Measurements from ENCODE around the gene ZNF276. TPM values are rescaled to one million over a fixed set of nuclear protein-coding genes. Genes with fewer than 3 reads are reported as not detected.
A peak's percentile ranks its signal among the peaks of the same experiment; 100 is the strongest.

Gene ZNF276
- total and polyA plus RNA-seq, 2 of the 8 experiments (the other 6 are each of a cell fraction or from before 2014, with no cell fraction given): 6.4 to 9.3 TPM

DNA sequence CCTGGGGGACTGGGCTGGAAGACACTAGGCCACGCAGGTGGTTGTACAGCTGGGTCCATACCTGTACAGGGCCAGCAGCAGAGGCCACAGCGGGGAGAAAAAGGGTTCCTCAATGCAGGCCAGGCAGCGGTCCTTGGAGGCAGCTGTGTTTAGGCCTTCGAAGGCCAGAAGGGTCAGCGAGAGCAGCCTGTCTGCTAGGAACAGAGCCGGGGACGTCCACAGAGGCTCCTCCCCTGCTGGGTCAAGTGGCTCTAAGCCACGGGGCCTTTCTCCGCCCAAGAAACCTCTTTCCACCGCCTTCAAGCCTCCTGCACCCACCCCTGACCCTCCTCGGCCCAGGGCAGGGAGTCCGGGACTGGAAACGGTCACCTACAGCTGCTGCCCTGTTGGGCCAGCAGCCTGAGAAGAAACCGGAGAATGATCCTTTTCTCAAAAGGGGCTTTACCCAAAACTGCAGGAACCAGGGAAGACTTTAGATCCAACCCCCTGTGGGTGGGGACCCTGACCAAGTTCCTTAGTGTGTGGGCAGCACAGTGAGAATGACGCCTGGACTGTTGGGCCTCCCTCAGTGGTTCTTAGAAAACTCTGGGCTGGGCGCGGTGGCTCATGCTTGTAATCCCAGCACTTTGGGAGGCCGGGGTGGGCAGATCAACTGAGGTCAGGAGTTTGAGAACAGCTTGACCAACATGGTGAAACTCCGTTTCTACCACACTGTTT is 11.5 kb upstream of the ZNF276 start:
- no peak overlapping the region for H2AFZ ChIP-seq (ENCODE audit: low read length)
- no peaks in the 10 kb centered on the region for H3K9me3 ChIP-seq (ENCODE audit: insufficient read depth in 2 of 2, low read depth in 1 of 2, low read length in 1 of 2)
- H3K23ac ChIP-seq (ENCODE audit: insufficient read length): no peak overlapping the region
- H3K4ac ChIP-seq (replicated peaks; ENCODE audit: insufficient read length, low read depth, low read length): no peak overlapping the region
- H3K14ac ChIP-seq (ENCODE audit: insufficient read length): no peak overlapping the region
- peaks cover 0 to 6% (median 3%) of the 10 kb centered on the region in 4 experiments; a peak in 2 of 8 replicates for H3K36me3 ChIP-seq (ENCODE audit: control insufficient read depth in 2 of 4, insufficient read depth in 4 of 4, low read length in 3 of 4)
- H4K91ac ChIP-seq (replicated peaks; ENCODE audit: insufficient read length, low read length): peak overlapping the region; percentile 15
- ChIA-PET POLR2A (ENCODE audit: partially characterized antibody) (interaction anchor here (0.5 to 16.7 kb wide), 8 partner anchors 7 to 112 kb away, joined by 3 to 193 read pairs (median 6); partner anchors contain the start of genes CDK10 and VPS9D1), CTCF (ENCODE audit: partially characterized antibody) (interaction anchor here (1.0 to 7.2 kb wide), 8 partner anchors 10 to 151 kb away, joined by 3 to 69 read pairs (median 6); partner anchors contain the start of gene SPATA2L)
- H3K4me1 ChIP-seq (replicated peaks in 1 of 4; ENCODE audit: control insufficient read depth in 3 of 4, insufficient read depth in 4 of 4, low read length in 3 of 4): peaks cover 0 to 18% (median 13%) of the 10 kb centered on the region in 4 experiments; a peak in 6 of 7 replicates
- no peak overlapping the region for H2BK20ac ChIP-seq (ENCODE audit: low read length)
- H4K5ac ChIP-seq (ENCODE audit: insufficient read length, low read depth, low read length): no peak overlapping the region
- H2AK5ac ChIP-seq (ENCODE audit: low read depth, low read length): no peak overlapping the region
- no peak overlapping the region for H2BK120ac ChIP-seq (replicated peaks; ENCODE audit: low read depth, low read length)
- DNase-seq (ENCODE audit: low read depth in 1 of 2, low spot score in 2 of 2): no peak
- H3K27me3 ChIP-seq (replicated peaks in 1 of 4; ENCODE audit: control insufficient read depth in 3 of 4, extremely low read depth in 1 of 4, insufficient read depth in 3 of 4, low read length in 3 of 4): peaks cover 0 to 3% (median under 1%) of the 10 kb centered on the region in 4 experiments; a peak in 4 of 7 replicates
- no peaks in the 10 kb centered on the region for H3K79me2 ChIP-seq (ENCODE audit: control insufficient read depth in 1 of 2, insufficient read depth in 2 of 2, low read length in 2 of 2)
- 0 out of 2 replicates have a peak, but pooled peaks cover 2% of the 10 kb centered on the region for H3K79me1 ChIP-seq (ENCODE audit: low read depth, low read length)
- H4K8ac ChIP-seq (ENCODE audit: extremely low read depth, insufficient read depth, low read length): no peak overlapping the region
- H3K9ac ChIP-seq (replicated peaks in 1 of 4; ENCODE audit: extremely low read depth in 1 of 4, low read depth in 3 of 4, low read length in 3 of 4): no peak overlapping the region
- peak overlapping the region; percentile 71; the same call in 1 of the 2 replicates for H2BK5ac ChIP-seq (ENCODE audit: low read depth, low read length)
- H3K27ac ChIP-seq (ENCODE audit: low read depth, low read length): no peak overlapping the region
- H4K20me1 ChIP-seq (replicated peaks in 1 of 2; ENCODE audit: control insufficient read depth in 1 of 2, insufficient read depth in 2 of 2, low read length in 2 of 2): peaks cover 2 to 6% of the 10 kb centered on the region in 2 experiments
- 0 out of 4 replicates have a peak overlapping the region, but pooled peaks of 1 of the 2 experiments have one; percentile 6 for H3K4me2 ChIP-seq (ENCODE audit: insufficient read depth in 1 of 2, low read depth in 2 of 2, low read length in 2 of 2)
- WGBS, 2 experiments (ENCODE audit: extremely low coverage in 1 of 2, insufficient coverage in 1 of 2, insufficient read length in 1 of 2, insufficient replicate concordance in 2 of 2, low coverage in 1 of 2, low lambda C conversion rate in 2 of 2, missing lambda C conversion rate in 1 of 2): 94% methylated on average over 19 of the region's 19 CpGs; no CpG with 5 or more reads in 1 of the 2 experiments
- FAIRE-seq: no peak
- 0 out of 8 replicates have a peak overlapping the region, but pooled peaks of 1 of the 4 experiments have one; percentile 9 for H3K4me3 ChIP-seq (ENCODE audit: extremely low read depth in 1 of 4, insufficient read depth in 2 of 4, low read depth in 3 of 4, low read length in 4 of 4)
- no peak overlapping the region for H3K56ac ChIP-seq (replicated peaks; ENCODE audit: insufficient read length, low read depth, low read length)
- H2BK15ac ChIP-seq (ENCODE audit: low read length): peak overlapping the region; percentile 46; the same call in 1 of the 2 replicates
- peaks cover 3% of the 10 kb centered on the region; the same call in 1 of the 2 replicates for H3K23me2 ChIP-seq (ENCODE audit: low read depth, low read length)
- H3K18ac ChIP-seq (ENCODE audit: extremely low read depth, low read length): peak overlapping the region; percentile 27; the same call in 1 of the 2 replicates
- TF ChIP-seq KDM5A (IDR thresholded peaks at IDR 0.05; ENCODE audit: low read length) (no peak), CBX8 (IDR thresholded peaks at IDR 0.05; ENCODE audit: borderline replicate concordance, low read depth, low read length) (no peak)
- peak overlapping the region; percentile 94; the same call in 1 of the 2 replicates for H2BK12ac ChIP-seq (ENCODE audit: low read depth, low read length)

All from H1 (cell line).